Activated CD4-positive, alpha-beta T cell treated with anti-CD3 and anti-CD28 coated beads, Interleukin-2, Interleukin-4, amounts not matched to agents 100 ng/mL and 50 ng/mL, durations not matched to agents 16 hours and 8 hours (primary cell): Measurements from ENCODE around the gene RABGAP1L.
"Not testable (repeated sequence)": the region's sequence is repeated elsewhere in the genome, so short reads cannot be mapped to it uniquely, and the experiment has no call there.

Experiments used
- DNase-seq: peaks from one replicate; pipeline ENCODE4 v3.0.0-alpha.2; 2020; ENCODE audit warnings: low spot score

RABGAP1L gene

GRCh38 chr1:174883409-174883808 is 724.1 kb downstream of the RABGAP1L start:
- no peak for DNase-seq

GRCh38 chr1:174884038-174884437 is 724.7 kb downstream of the RABGAP1L start:
- DNase-seq = no peak

- DNase-seq = no peak
Observed at GRCh38 chr1:174884566-174884965, 725.2 kb downstream of the RABGAP1L start.

GRCh38 chr1:174890024-174890423 is 730.7 kb downstream of the RABGAP1L start:
- DNase-seq = no peak

- DNase-seq = no peak
Observed at GRCh38 chr1:174892016-174892415, 732.7 kb downstream of the RABGAP1L start.

- no peak for DNase-seq
Observed at GRCh38 chr1:174894117-174894762, 734.9 kb downstream of the RABGAP1L start.

- DNase-seq = not testable (repeated sequence)
Observed at GRCh38 chr1:174895610-174896009, 736.3 kb downstream of the RABGAP1L start.

- DNase-seq = no peak
Observed at GRCh38 chr1:174898102-174898797, 738.9 kb downstream of the RABGAP1L start.

- no peak for DNase-seq
Observed at GRCh38 chr1:174900317-174900716, 741.0 kb downstream of the RABGAP1L start.

- no peak for DNase-seq
Observed at GRCh38 chr1:174902531-174903099, 743.3 kb downstream of the RABGAP1L start.

- no peak for DNase-seq
Observed at GRCh38 chr1:174911606-174912005, 752.3 kb downstream of the RABGAP1L start.

GRCh38 chr1:174912264-174912663 is 752.9 kb downstream of the RABGAP1L start:
- peak; percentile 75 for DNase-seq

GRCh38 chr1:174913225-174913903 is 754.0 kb downstream of the RABGAP1L start:
- DNase-seq = peak; percentile 40

- no peak for DNase-seq
Observed at GRCh38 chr1:174914991-174915390, 755.7 kb downstream of the RABGAP1L start.

- DNase-seq = no peak
Observed at GRCh38 chr1:174916846-174917245, 757.5 kb downstream of the RABGAP1L start.

- no peak for DNase-seq
Observed at GRCh38 chr1:174920093-174920492, 760.8 kb downstream of the RABGAP1L start.

- no peak for DNase-seq
Observed at GRCh38 chr1:174922121-174922520, 762.8 kb downstream of the RABGAP1L start.

GRCh38 chr1:174923820-174924219 is 764.5 kb downstream of the RABGAP1L start:
- peak; percentile 45 for DNase-seq

GRCh38 chr1:174928541-174928940 is 769.2 kb downstream of the RABGAP1L start:
- DNase-seq = no peak

- DNase-seq = no peak
Observed at GRCh38 chr1:174931214-174931613, 771.9 kb downstream of the RABGAP1L start.

GRCh38 chr1:174932587-174932986 is 773.3 kb downstream of the RABGAP1L start:
- DNase-seq = no peak

GRCh38 chr1:174935961-174936727 is 776.8 kb downstream of the RABGAP1L start:
- DNase-seq = no peak
